ENCODE results near the gene NR3C1.

NR3C1 gene

GRCh38 chr5:143403593-143404415 lies at the start of gene NR3C1:
Gene NR3C1, minus strand, starts transcription at chr5:143403686. Its CDS starts 2,847 bp downstream, at chr5:143400839.
- Mint-ChIP-seq H3K4me1 (peaks cover 35% of the 10 kb centered on the region), H3K36me3 (ENCODE audit: low read depth) (peaks cover 25% of the 10 kb centered on the region), H3K9me3 (peaks cover 4% of the 10 kb centered on the region), H3K4me3 (peak within 1 kb of the TSS; percentile 90 to 97 (median 96)), H3K27me3 (ENCODE audit: low read depth) (peaks cover 21% of the 10 kb centered on the region), H3K27ac (peak within 1 kb of the TSS; percentile 100)
- peak; percentile 42 to 65 (median 54) for TF ChIP-seq CTCF (IDR thresholded peaks at IDR 0.05; ENCODE audit: unreplicated experiment in 3 of 3)

GRCh38 chr5:143449772-143450171 lies 46.3 kb upstream of the NR3C1 start:
- peaks cover 26% of the 10 kb centered on the region for H3K4me1 Mint-ChIP-seq
- no peak for TF ChIP-seq CTCF (IDR thresholded peaks at IDR 0.05; ENCODE audit: unreplicated experiment in 3 of 3)
- H3K27me3 Mint-ChIP-seq (ENCODE audit: low read depth) = peaks cover 4% of the 10 kb centered on the region

GRCh38 chr5:143448518-143448917 lies 45.0 kb upstream of the NR3C1 start:
- peaks cover 25% of the 10 kb centered on the region for H3K4me1 Mint-ChIP-seq
- no peaks in the 10 kb centered on the region for H3K9me3 Mint-ChIP-seq
- H3K4me3 Mint-ChIP-seq = no peak overlapping the region
- H3K27me3 Mint-ChIP-seq (ENCODE audit: low read depth) = peaks cover 4% of the 10 kb centered on the region
- H3K27ac Mint-ChIP-seq = no peak overlapping the region
- TF ChIP-seq CTCF (IDR thresholded peaks at IDR 0.05; ENCODE audit: unreplicated experiment in 3 of 3) = no peak
- H3K36me3 Mint-ChIP-seq (ENCODE audit: low read depth) = no peaks in the 10 kb centered on the region

More at GRCh38 chr5:143449772-143450171, 46.3 kb upstream of the NR3C1 start:
- no peak overlapping the region for H3K27ac Mint-ChIP-seq
- no peak overlapping the region for H3K4me3 Mint-ChIP-seq
- H3K36me3 Mint-ChIP-seq (ENCODE audit: low read depth) = no peaks in the 10 kb centered on the region
- no peaks in the 10 kb centered on the region for H3K9me3 Mint-ChIP-seq

GRCh38 chr5:143447983-143448382 lies 44.5 kb upstream of the NR3C1 start:
- Mint-ChIP-seq H3K4me1 (peaks cover 25% of the 10 kb centered on the region), H3K27ac (no peak overlapping the region), H3K27me3 (ENCODE audit: low read depth) (peaks cover 4% of the 10 kb centered on the region), H3K9me3 (no peaks in the 10 kb centered on the region), H3K36me3 (ENCODE audit: low read depth) (no peaks in the 10 kb centered on the region), H3K4me3 (no peak overlapping the region)
- no peak for TF ChIP-seq CTCF (IDR thresholded peaks at IDR 0.05; ENCODE audit: unreplicated experiment in 3 of 3)

GRCh38 chr5:143446535-143447226 lies 43.2 kb upstream of the NR3C1 start:
- Mint-ChIP-seq H3K27ac (peak overlapping the region in 2 of 3 experiments; percentile 17 to 48), H3K4me3 (no peak overlapping the region), H3K27me3 (ENCODE audit: low read depth) (peaks cover 4% of the 10 kb centered on the region), H3K9me3 (no peaks in the 10 kb centered on the region), H3K4me1 (peaks cover 25% of the 10 kb centered on the region), H3K36me3 (ENCODE audit: low read depth) (no peaks in the 10 kb centered on the region)
- TF ChIP-seq CTCF (IDR thresholded peaks at IDR 0.05; ENCODE audit: unreplicated experiment in 3 of 3) = no peak
